ENCODE data around the gene RING1. TPM values are rescaled to one million over a fixed set of nuclear protein-coding genes. Genes with fewer than 3 reads are reported as not detected.

Gene RING1
- total RNA-seq, 1 donor from 2014 or later, result 15.2 TPM

DNA sequence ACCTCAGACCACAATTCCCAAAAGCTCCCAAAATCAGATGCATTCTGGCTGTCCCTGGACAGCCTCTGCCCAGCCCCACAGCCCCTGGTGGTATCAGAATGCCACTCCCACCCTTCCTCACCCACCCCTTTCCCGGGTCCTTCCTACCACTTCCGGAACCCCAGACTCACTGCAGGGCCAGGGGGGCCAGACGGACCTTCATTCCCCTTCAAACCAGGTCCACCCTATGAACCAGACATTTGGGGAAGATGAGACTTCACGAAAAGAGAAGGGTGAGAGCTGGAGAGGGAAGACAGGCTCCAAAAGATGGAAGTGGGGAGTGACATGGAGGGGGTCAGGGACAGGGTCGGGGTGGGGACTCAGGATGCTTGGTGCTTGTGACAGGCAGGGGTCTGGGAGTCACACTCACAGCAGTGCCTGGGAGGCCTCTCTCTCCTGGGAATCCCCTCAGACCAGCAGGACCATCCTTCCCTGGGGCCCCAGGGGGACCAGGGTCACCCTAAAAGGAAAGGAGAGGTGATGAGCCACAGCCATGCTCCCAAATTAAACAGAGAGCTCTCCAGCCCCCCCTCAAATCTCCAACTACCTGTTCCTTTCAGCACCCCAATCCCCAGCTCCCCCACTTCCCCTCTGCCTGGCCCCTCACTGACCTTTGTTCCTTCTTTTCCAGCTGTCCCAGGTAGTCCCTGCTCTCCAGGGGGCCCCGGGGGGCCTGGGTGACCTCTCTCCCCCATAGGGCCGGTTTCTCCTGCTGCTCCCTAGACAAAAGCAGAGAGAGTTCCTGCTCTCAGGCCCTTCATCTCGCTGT is 36.2 kb upstream of the RING1 start:
- DNase-seq (ENCODE audit: extremely low read depth, low read depth, low spot score), result no peak

DNA sequence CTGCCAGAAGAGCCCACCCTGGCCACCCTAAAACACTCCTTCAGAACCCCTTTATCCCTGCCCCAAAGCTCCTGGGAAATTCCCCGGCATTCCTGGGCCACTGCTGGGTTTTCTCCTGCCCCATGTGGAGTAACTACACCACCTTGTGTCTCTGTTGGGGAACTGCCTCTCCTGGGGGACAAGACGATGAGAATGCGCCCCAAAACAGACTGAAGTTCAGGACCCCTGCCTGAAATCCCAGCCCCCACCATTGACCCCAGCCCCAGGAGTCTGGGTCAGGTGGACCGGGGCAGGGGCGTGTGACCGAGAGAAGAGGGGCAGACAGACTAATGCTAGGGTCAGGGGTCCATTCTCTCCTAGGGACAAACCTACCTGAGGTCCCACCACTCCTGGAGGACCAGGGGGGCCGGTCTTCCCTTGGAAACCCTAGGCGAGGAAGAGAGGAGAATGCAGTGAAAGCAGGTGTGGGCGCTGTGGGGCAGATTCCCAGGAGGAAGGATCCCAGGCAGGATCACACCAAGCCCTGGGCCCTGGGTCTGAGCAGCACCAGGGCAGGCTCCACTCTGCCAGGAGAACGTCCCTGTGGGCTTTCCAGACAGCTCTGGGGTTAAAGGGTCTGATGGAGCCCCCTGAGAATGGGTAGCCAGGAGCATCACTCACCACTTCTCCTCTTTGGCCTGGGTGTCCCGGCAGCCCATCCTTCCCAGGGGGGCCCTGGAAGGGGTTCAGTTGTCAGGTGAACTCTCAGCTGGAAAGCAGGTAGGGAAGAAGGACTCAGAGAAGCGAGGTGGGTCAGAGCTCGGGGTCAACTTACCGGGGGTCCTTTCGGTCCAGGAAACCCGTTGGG is 35.4 kb upstream of the RING1 start:
- no peak for DNase-seq (ENCODE audit: extremely low read depth, low read depth, low spot score)

DNA sequence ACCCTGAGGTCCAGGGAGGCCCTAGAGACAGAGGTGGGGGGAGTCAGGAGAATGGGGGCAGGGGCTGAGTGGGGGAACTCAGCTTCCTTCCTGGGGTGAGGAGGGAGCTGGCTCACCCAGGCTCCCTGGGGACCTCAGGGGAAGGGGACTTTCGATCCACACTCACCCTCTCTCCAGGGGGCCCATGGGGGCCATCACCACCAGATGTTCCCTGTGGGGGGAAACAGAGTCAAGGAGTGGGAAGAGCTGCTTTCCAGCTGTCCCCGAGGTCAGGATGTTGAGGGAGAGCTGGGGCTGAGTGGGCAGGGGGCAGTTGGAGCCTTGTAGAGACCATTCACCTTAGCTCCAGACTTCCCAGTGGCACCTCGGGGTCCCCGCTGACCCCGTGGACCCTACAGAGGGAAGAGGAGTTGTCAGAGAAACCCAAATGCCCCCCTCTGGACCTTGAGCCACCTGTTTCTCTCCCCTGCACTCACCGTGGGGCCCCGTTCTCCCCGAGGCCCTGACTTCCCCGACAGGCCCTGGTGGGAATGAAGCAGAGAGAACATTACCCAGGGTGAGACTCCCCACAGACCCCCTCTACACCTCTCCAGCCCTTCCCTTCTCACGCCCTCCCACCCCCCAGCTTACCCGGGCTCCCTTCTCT is 34.6 kb upstream of the RING1 start:
- no peak for DNase-seq (ENCODE audit: extremely low read depth, low read depth, low spot score)

DNA sequence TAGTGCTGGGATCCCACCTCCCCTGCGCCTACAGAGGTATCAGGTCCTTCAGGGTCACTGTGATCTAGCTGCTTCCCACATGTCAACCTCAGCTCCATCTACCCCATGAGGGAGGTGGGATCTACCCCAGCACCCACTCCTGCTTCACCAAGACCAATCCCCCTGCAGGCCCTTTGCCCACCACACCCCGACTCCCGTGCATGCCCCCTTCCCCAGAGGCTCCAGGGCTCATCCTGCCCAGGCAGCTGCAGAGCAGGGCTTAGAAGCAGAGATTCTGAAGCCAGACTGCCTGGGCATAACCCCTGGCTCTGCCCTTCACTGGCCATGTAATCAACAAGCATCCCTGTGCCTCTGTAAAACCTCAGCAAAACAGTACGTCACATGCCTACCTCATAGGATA is 33.5 kb upstream of the RING1 start:
- no peak for DNase-seq (ENCODE audit: extremely low read depth, low read depth, low spot score)

DNA sequence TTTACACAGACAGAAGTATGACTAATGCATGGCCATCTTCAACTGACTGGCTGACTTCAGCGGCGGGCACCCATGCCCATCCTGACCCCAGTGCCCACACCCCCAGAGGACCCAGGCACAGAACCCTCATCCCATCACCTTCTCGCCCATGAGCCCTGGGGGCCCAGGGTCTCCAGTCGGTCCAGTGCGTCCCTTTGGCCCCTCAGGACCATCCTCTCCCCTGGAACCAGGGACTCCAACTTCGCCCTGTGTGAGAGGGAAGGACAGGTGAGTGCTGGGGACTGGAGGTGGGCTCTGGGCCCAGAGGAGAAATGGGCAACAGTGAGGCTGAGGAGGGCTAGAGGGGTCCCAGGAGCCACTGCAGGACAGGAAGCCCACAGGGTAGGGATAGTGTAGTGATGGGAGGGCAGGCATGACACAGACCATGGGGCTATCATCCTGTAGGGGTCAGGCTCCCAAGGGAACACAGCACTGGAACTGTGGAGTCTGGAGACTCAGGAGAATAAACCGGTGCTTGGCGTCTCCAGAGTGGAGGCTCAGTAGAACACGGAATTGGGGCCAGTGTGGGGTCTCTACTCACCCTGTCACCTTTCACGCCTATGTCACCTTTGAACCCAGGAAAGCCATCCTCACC is 32.7 kb upstream of the RING1 start:
- DNase-seq (ENCODE audit: extremely low read depth, low read depth, low spot score), result no peak

DNA sequence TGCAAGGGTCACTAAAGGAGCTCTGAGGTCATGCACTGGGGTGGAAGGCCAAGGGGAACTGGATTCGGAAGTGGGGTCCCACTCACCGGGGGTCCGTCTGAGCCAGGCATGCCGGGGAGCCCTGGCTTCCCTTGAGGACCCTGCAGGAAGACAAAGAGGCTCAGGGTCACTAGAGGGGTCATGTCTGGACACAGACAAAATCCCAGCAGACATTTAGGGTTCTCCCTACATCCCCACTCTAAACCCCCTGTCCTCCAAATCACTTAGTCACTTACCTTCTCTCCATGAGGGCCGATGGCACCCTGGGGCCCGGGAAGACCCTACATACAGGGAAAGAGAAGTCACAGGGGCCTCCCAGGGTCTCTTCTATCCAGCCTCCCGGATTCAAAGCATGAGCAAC is 31.4 kb upstream of the RING1 start:
- no peak for DNase-seq (ENCODE audit: extremely low read depth, low read depth, low spot score)

DNA sequence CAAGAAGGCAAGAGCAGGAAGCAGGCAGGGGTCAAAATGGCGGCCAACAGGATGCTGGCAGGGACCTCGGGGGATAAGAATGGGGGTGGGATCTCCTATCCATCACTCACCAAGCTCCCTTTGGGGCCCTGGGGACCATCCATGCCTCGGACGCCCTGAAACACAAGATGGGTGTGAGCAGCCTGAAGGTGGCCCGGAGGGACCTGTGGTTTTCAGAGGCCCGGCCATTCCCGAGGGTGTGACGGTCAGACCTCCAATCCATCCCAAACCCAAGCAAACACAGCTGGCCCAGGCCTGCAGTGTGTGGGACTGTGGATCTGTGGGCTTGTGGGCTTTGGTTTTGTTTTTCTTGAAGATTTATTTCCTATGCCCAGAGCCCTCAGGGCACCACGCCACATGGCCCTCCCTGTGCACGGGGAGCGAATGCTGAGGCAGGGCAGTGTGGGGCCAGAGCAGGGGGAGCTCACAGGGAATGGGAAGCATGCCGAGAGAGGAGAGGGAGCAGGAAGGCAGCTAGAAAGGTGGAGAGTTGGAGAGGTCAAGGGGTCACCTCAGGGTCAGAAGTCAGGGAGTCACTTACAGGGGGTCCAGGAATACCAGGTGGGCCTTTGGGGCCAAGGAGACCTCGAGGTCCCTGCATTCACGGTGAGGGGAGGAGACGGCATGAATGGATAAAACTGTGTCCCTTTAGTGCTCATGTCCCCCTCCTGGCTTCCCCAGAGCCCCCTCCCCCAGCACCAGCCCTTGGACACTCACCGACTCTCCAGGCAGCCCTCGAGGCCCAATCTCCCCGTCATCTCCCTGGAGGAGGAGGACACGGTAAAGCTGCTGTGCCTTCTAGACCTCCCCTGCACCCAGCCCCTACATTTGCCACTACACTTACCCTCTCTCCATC is 30.5 kb upstream of the RING1 start:
- DNase-seq (ENCODE audit: extremely low read depth, low read depth, low spot score), result no peak

DNA sequence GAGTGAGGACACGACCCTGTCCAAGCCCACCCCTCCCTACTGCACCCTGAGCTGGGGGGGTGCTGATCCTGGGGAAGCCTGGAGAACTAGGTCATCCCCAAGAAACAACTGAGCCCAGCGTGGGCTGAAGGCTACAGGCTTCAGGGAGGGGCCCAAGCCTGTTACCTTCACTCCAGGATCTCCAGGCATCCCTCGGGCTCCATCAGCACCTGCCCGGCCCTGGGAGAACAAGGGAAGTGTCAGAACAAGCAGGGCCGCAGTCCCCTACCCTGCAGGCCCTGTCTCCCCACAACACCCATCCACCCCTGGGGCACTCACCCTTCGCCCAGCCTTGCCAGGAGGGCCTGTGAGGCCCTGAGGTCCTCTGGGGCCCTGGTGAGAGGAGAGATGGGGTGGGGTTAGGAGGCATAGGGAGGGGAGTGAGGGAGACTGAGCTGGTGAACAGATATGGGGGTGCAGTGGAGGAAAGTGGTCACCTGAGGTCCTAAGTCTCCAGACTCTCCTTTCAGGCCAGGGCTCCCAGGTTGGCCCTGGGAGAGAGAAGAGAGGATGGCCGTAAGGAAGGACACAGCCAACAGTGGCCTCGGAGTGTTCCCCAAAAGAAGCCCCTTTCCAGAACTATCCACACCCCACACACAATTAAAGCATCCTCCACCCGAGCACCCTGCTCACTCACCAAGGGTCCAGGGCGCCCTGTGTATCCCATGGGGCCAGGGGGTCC is 29.4 kb upstream of the RING1 start:
- DNase-seq (ENCODE audit: extremely low read depth, low read depth, low spot score), result no peak

DNA sequence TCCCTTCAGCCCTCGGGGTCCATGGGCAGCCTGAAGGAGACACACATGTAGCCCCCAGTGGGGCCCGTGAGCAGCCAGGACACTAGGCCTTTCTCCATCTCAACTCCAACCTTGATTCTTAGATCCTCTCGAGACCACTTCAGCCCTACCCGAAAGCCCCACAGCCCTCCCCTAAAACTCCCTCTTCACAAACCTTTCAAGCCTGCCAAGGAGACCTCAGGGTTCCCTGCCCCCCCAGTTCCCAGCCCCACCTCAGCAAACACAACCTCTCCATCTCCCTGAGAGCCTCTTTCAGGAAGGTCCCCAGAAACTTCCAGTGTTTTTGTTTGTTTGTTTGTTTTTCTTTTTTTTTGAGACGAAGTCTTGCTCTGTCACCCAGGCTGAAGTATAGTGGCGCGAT is 27.2 kb upstream of the RING1 start:
- DNase-seq (ENCODE audit: extremely low read depth, low read depth, low spot score), result no peak

DNA sequence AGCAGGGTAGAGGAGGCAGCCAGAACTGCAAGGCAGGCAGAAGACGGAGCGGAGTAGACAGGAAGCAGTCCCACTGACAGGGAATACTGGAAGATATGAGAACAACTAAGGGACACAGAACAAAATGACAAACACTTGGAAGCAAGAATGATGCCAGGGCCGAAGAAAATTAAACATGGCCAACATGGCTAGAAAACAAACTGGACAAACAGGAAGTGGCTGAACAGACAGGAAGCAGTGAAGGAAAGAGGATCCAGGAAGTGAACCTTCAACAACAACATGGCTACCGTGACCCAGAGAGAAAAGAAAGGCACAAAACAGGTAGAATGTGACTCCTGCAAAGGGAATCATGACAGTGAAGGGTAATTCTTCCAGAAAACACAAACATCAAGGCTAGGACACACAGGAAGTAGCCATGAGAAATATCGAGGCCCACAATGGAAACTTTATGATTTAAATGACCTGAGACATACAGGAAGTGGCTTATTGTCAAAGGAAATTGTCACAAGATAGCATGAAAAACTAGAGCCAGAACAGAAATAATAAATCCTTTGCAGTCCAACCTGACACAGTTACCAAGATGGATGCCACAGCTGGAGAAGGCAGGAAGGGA is 25.1 kb upstream of the RING1 start:
- DNase-seq (ENCODE audit: extremely low read depth, low read depth, low spot score), result no peak

DNA sequence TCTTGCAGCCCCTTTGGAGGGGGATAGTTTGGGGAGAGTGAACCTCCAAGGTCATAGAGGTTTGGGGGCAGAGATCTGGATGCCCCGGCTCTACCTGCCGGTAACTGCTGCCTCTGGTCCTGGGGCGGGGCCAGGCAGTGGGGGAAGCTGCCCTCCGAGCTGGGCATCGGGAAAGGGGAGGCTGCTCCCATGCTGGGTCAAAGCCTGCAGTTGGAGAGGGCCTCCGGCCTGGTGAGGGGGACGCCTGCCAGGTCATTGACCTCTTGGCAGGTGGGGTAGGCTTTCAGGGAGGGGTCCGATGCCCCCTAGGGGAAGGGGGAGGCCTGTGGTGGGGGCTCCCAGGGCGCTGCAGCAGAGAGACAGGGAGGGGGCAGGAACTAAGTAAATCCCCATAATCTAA is 23.1 kb upstream of the RING1 start:
- DNase-seq (ENCODE audit: extremely low read depth, low read depth, low spot score), result no peak

DNA sequence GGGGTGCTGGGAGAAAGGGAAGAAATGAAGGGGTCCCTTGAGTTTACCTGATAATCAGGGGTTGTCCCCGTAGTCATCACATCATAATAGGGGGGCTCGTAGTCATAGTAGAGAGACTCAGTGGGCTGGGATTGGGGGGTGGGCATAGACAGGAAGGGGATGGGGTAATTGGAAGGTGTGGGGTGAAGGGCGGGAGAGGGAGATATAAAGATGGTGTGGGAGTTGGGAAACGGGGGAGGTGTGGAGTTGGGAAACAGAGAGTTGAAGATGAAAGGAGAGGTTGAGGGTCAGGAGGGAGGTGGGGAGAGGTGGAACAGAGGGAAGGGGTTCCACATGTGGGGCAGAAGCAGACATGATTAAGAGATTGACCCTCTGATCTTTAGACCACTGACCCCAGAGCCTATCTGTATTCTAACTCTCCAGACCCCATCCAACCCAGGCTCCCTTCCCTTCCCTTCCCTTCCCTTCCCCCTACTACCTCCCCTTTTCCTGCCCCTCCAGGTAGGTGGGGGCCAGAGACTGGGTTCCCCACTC is 22.6 kb upstream of the RING1 start:
- no peak for DNase-seq (ENCODE audit: extremely low read depth, low read depth, low spot score)

DNA sequence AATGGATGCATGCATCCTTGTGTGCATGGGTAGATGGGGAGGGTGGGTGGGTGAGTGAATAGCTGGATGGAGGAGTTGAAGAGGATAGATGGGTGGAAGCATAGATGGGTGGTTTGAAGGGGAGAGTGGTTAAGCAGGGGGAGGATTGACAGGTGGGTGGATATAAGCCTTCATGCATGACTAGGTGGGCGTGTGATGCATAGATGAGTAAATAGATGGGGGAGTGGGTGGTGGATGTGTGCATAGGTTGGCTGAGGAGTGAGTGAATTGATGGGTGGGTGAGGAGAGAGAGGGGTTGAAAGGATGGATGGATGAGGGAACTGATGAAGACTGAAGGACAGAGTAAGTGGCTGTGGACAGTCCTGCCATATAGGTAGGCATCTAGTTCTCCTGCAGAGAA is 20.5 kb upstream of the RING1 start:
- no peak for DNase-seq (ENCODE audit: extremely low read depth, low read depth, low spot score)

DNA sequence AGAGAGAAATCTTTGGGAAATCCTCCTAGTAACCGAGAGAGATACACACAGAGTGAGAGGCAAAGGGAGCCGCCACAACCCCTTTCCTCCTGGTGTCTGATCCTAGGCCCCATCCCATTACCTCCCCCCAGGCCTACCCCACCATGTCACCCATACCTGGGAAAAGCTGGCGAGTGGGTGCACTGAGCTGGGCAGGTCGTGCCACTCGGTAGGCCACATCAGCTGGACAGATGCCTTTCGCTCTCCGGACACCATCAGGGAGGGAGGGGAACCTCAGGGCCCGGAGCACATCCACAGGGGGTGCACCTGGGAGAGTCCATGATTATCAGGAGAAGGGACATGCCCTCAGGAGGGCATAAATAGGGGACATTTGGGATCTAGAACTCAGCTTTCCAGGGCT is 19.1 kb upstream of the RING1 start:
- no peak for DNase-seq (ENCODE audit: extremely low read depth, low read depth, low spot score)

DNA sequence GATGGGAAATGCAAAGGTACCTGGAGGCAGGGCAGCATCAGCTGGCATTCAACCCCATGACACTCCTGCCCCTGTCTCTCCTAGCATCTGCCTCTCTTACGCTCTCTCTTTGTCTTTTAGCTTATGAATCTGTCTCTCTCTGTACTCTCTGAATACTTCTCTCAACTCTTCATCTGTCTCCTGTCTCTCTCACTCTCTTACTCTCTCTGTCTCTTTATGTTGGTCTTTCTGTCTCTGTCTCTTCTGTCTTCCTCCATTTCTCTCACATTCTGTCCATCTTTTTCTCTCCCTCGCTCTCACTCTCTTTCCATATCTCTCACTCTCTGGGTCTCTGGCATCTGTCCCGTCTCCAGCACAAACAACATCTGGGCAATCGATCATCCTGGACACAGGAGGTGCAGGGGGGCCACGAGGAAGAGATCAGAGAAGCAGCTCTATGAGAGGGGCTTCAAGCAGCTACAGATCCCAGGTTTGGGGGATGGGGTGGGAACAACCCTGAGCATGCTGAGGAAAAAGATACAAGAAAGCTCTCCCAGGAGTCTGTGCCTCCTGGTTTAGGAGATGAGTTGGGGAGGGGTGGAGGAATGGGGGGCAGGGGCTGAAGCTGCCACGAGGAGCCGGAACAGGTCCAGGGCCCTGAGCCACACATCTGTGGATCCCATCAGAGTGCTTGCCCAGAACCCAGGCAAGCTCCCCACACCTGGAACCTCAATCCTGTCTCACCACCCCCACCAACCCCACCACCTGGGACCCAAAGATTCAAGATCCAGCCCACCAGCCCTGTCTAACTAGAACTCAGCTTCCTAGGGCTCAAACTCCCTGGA is 18.5 kb upstream of the RING1 start:
- no peak for DNase-seq (ENCODE audit: extremely low read depth, low read depth, low spot score)

DNA sequence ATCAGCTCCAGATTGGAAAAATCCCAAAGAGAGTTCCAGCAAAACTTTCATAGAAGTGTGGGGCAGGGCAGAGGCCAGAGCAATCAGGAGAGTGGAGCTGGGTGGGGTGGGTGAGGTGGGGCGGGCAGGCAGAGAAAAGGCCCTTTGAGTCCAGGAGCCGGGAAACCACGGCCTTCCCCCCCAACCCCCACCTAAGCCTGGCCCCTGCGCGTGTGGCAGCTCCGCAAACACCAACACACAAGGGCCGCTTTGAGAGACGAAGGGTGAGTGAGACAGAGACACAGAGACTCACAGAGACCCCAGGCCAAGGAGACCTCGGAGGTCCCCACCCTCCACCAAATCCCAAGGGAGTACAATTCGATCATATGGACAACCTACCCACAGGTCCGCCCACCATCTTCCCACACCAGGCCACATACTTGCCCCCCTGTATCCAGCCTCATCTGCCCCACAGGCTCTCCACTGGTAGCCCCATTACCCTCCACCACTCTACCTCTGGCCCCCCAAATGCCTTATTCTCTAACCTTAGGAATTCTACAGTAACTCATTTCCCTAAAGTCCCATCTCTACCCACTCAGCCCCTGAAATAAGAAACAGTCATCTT is 17.7 kb upstream of the RING1 start:
- no peak for DNase-seq (ENCODE audit: extremely low read depth, low read depth, low spot score)

DNA sequence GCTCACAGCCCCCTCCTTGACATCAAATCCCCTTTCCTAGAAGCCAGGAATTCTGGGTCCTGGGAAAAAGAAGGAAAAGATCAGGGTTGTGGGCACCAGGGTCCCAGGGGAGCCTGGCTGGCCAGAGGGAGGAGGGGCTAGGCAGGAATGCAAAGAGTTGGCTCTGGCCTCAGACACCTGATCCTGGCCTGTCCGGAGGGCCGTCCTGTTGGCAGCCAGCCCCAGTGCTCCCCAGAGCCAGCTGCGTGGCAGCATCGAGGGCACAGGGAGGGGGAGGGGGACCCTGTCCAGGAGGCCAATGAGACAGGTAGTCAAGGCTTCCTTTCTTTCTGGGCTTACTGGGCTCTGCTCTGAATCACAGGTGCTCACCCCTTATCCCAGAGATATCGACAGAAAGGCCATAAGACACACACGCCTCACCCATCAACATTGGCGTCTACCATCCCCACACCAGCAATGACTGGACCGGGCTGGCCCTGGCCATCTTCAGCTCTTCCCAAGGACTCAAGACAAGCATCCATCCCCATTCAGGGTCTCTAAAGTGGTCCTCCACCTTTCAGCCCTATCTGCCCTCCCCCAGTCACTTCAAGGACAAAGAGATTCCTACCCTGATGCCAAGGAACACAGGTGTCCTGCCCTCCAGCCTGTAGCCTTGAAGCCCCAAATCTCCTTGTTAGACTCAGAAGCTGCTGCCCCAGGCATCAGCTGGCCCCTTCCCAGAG is 16.8 kb upstream of the RING1 start:
- DNase-seq (ENCODE audit: extremely low read depth, low read depth, low spot score), result no peak
